Left ventricle myocardium inferior (tissue), 1 donor: Measurements from ENCODE around the gene DTNA. TPM values are rescaled to one million over a fixed set of nuclear protein-coding genes. Genes with fewer than 3 reads are reported as not detected.

Experiments
- DNase-seq: peaks from one replicate; pipeline ENCODE4 v3.0.0-alpha.2; 2020
- H3K27ac ChIP-seq: fragments of 200-600 bp; replicated peaks from 2 replicates; pipeline ENCODE4 v1.8.0; 2021
- H3K27me3 ChIP-seq: fragments of 200-600 bp; 2 replicates; pipeline ENCODE4 v1.8.0; 2021; ENCODE audit warnings: low read depth
- H3K36me3 ChIP-seq: fragments of 200-600 bp; 2 replicates; pipeline ENCODE4 v1.8.0; 2021
- H3K4me1 ChIP-seq: fragments of 200-600 bp; 2 replicates; pipeline ENCODE4 v1.8.0; 2021
- H3K4me3 ChIP-seq: fragments of 200-600 bp; 2 replicates; pipeline ENCODE4 v1.8.0; 2021; ENCODE audit warnings: mild to moderate bottlenecking, moderate library complexity
- H3K9me3 ChIP-seq: fragments of 200-600 bp; replicated peaks from 2 replicates; pipeline ENCODE4 v1.8.0; 2021
- CTCF ChIP-seq: fragments of 200-600 bp; IDR thresholded peaks from 2 replicates; pipeline ENCODE4 v1.8.0; 2021; ENCODE audit warnings: antibody characterized with exemption, mild to moderate bottlenecking, borderline replicate concordance
- intact Hi-C: fragments of 100-400 bp; cut with micrococcal nuclease; formaldehyde crosslinking; loops from one replicate; pipeline ENCODE4 v1.11.0; 2022
- total RNA-seq: library from RNA; stranded (reverse); fragmentation: NEBNext Ultra II Directional; extraction: Animal tissue kit (Norgen Biotek cat#: 25700); gene quantifications from one replicate; pipeline ENCODE4 v1.2.1, GENCODE V29; 2021
- donor health status: DM: no; HTN: yes; CAD: no; lungs with severe emphysema.

The DTNA gene
- total RNA-seq, 1 donor from 2014 or later: 167 TPM

GRCh38 chr18:34870555-34871310 lies 160.6 kb downstream of the DTNA start:
- Histone ChIP-seq H3K4me3 (no peak overlapping the region), H3K36me3 (no peaks in the 10 kb centered on the region), H3K9me3 (no peaks in the 10 kb centered on the region), H3K27ac (no peak overlapping the region), H3K4me1 (peaks cover 9% of the 10 kb centered on the region), H3K27me3 (no peaks in the 10 kb centered on the region)
- no peak for DNase-seq
- TF ChIP-seq CTCF: no peak
- intact Hi-C loops: no loop called here

GRCh38 chr18:34871435-34871834 lies 161.3 kb downstream of the DTNA start:
- no peak for DNase-seq
- H3K4me1 ChIP-seq: peaks cover 9% of the 10 kb centered on the region
- intact Hi-C loops: no loop called here
- no peaks in the 10 kb centered on the region for H3K9me3 ChIP-seq
- no peaks in the 10 kb centered on the region for H3K27me3 ChIP-seq
- no peaks in the 10 kb centered on the region for H3K36me3 ChIP-seq
- H3K4me3 ChIP-seq: no peak overlapping the region
- no peak overlapping the region for H3K27ac ChIP-seq
- TF ChIP-seq CTCF: no peak

- Histone ChIP-seq H3K36me3 (no peaks in the 10 kb centered on the region), H3K4me3 (no peak overlapping the region), H3K27ac (no peak overlapping the region), H3K9me3 (no peaks in the 10 kb centered on the region), H3K4me1 (peaks cover 7% of the 10 kb centered on the region), H3K27me3 (no peaks in the 10 kb centered on the region)
- intact Hi-C loops: no loop called here
- no peak for TF ChIP-seq CTCF
- no peak for DNase-seq
Observed at GRCh38 chr18:34872066-34872465, 162.0 kb downstream of the DTNA start.

- no peak for DNase-seq
- Histone ChIP-seq H3K4me1 (no peaks in the 10 kb centered on the region), H3K27me3 (no peaks in the 10 kb centered on the region), H3K27ac (no peak overlapping the region), H3K9me3 (no peaks in the 10 kb centered on the region), H3K36me3 (peaks cover 6% of the 10 kb centered on the region), H3K4me3 (no peak overlapping the region)
- no peak for TF ChIP-seq CTCF
- intact Hi-C loops: no loop called here
Observed at GRCh38 chr18:34873986-34874580, 164.0 kb downstream of the DTNA start.

- Histone ChIP-seq H3K27me3 (no peaks in the 10 kb centered on the region), H3K4me1 (peaks cover 4% of the 10 kb centered on the region), H3K27ac (no peak overlapping the region), H3K4me3 (no peak overlapping the region), H3K36me3 (peaks cover 6% of the 10 kb centered on the region), H3K9me3 (no peaks in the 10 kb centered on the region)
- no peak for TF ChIP-seq CTCF
- intact Hi-C loops: no loop called here
- no peak for DNase-seq
Observed at GRCh38 chr18:34875150-34875549, 165.1 kb downstream of the DTNA start.
